Epithelial cell of esophagus (primary cell): ENCODE data around the gene PITPNM3.

Experiments
- DNase-seq: peaks from one replicate; pipeline ENCODE4 v3.0.0; 2010; ENCODE audit warnings: low read depth
- H3K4me3 ChIP-seq: 2 replicates; pipeline ENCODE4 v1.5.1; 2011; ENCODE audit warnings: mild to moderate bottlenecking, low read length, control low read depth
- TF ChIP-seq, protein P1 (sequence below): IDR thresholded peaks from 2 replicates; pipeline ENCODE4 v1.5.1; 2011; ENCODE audit warnings: low read depth, mild to moderate bottlenecking, low read length, control low read depth, inconsistent platforms; ENCODE audit not compliant: insufficient read depth; ENCODE audit errors: missing control alignments

PITPNM3 gene

DNA sequence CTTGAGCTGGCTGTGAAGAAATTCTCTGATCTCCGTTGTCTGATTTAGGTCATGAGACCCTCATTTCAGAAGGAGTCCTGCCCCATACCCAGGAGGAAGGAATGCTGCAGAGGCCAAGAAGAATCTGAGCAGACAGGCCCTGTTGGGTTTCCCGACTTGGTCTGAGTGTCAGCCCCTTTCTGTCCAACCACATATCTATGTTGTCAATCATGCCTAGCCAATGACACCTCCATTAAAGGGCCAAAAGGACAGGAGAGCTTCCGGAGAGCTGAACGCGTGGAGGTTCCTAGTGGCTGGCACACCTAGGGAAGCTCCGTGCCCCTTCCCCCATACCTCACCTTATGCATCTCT is 74.3 kb downstream of the PITPNM3 start:
- DNase-seq, result no peak
- TF ChIP-seq, protein P1, sequence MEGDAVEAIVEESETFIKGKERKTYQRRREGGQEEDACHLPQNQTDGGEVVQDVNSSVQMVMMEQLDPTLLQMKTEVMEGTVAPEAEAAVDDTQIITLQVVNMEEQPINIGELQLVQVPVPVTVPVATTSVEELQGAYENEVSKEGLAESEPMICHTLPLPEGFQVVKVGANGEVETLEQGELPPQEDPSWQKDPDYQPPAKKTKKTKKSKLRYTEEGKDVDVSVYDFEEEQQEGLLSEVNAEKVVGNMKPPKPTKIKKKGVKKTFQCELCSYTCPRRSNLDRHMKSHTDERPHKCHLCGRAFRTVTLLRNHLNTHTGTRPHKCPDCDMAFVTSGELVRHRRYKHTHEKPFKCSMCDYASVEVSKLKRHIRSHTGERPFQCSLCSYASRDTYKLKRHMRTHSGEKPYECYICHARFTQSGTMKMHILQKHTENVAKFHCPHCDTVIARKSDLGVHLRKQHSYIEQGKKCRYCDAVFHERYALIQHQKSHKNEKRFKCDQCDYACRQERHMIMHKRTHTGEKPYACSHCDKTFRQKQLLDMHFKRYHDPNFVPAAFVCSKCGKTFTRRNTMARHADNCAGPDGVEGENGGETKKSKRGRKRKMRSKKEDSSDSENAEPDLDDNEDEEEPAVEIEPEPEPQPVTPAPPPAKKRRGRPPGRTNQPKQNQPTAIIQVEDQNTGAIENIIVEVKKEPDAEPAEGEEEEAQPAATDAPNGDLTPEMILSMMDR, result no peak
- no peak overlapping the region for H3K4me3 ChIP-seq

DNA sequence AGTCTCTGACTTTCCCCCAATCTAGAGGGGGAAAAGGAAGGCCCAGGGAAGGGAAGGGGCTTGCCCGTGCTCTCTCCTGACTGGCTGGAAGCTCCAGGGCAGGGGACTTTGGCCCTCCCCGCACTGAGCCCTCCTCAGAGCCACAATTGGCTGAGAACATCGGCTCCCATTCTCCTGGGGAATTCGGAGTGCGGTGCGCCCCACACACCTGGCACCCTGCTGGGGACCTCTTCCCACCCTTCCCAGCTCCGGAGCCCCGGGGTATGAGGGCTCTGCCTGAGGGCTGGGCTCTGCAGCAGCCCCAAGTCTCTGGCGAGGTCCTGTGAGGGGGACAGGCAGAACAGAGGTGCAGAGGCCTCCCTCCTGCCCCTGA is 76.1 kb downstream of the PITPNM3 start:
- no peak overlapping the region for H3K4me3 ChIP-seq
- no peak for DNase-seq
- TF ChIP-seq, protein P1, result no peak

DNA sequence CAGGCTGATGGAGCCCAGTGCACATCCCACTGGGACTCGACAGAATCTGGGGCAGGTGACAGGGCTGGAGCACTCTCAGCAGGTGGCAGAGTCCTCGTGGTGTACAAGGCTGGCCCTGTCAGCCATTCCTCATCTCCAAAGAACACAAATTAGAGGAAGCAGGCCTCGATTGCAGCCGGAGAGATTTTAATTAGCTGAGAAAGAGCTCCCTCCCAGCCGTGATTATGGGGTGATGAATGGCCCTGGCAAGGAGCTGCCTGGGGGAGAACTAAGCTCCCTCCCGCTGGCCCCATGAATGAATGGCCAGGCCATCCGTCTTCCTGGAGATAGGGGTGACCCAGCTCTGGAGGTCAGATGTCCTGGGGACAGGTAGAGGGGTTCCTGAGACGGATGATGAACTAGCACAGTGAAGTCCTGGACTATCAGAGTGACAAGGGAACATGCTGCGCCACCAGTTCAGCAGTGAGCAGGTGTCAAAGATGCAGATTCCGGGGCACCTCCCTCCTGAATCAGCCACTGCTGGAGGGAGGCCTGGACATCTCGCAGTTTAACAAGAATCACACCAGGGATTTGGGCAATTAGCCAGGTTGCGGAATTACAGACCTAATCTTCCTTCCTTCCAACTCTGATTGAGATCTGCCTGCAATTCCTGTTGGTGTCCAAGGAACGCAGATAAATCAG is 76.6 kb downstream of the PITPNM3 start:
- no peak overlapping the region for H3K4me3 ChIP-seq
- no peak for DNase-seq
- TF ChIP-seq, protein P1, result no peak

DNA sequence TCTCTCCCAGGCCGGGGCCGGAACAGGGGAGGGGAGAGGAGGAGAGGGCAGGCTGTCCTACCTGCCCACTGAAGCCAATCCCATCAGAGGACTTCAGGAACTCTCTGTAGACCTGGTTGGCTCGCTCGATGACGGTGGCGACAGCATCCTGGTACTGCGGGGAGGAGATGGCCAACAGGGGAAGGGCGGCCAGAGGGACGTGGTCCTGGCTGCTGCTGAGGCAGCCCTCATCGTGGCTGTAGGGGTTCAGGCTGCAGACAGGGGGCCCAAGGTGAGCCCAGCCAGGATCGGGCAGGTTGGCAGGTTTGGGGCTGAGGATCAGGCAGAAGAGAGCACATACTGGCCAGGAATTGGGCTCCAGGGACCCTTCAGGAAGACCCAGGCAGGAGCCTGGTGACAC is 77.9 kb downstream of the PITPNM3 start:
- H3K4me3 ChIP-seq, result no peak overlapping the region
- TF ChIP-seq, protein P1, result no peak
- no peak for DNase-seq

DNA sequence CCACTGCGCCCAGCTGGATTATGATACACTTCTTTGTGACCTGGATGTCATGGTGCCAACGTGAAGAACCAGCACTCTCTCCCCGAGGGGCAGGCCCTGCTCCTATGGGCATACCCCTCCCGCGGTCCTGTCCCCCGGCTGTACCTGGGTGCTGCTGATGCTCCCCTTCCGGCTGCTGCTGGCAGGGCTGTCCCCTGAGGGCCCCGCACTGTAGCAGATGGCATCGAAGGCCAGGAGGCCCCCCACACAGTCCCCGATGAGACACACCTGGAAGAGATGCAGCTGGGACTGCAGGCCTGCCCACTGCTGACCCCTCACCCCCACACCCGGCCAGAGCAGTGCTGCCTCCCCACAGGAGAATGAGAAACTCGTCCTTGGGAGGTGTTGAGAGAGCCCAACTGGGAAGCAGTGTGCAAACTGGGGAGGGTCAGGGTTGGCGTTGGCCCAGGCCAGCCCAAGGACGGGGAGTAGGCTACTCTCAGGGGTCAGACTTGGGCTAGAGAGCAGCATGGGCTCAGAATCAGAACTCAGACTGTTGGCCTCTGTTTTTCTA is 78.4 kb downstream of the PITPNM3 start:
- DNase-seq, result no peak
- TF ChIP-seq, protein P1, result no peak
- no peak overlapping the region for H3K4me3 ChIP-seq

DNA sequence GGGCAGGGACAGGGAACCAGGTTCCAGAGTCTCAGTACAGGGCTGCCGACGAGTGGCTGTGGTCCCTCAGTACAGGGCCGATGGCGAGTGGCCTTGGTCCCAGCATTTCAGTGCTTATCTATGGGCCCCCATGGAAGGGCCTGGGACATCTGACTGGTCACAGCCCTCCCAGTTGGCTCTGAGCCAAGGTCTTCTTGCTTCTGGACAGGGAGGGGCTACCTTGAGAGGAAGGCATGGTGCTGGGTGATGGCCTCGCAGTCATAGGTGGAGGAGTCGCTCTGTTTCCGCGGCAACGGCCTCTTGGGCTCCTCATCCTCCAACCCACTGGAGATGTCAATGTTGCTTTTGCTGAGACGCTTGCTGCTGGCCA is 79.6 kb downstream of the PITPNM3 start:
- no peak for DNase-seq
- no peak overlapping the region for H3K4me3 ChIP-seq
- TF ChIP-seq, protein P1, result no peak
